ENCODE data around the gene LEMD1. TPM values are rescaled to one million over a fixed set of nuclear protein-coding genes. Genes with fewer than 3 reads are reported as not detected.
"Not testable (repeated sequence)": the region's sequence is repeated elsewhere in the genome, so short reads cannot be mapped to it uniquely, and the experiment has no call there.

Gene LEMD1
- total and polyA plus RNA-seq, 4 donors: not detected

GRCh38 chr1:205404484-205404883, 17.4 kb downstream of the LEMD1 start:
- H3K4me3 ChIP-seq (ENCODE audit: low read length in 2 of 2); H3K4me1 ChIP-seq (ENCODE audit: control insufficient read depth in 1 of 2, insufficient read depth in 2 of 2, low read length in 2 of 2); H3K9me3 ChIP-seq (ENCODE audit: control insufficient read depth, low read length); DNase-seq; H3K36me3 ChIP-seq (ENCODE audit: control insufficient read depth in 1 of 2, insufficient read depth in 2 of 2, low read length in 1 of 2); H3K27ac ChIP-seq (ENCODE audit: low read depth in 1 of 2, low read length in 2 of 2); intact Hi-C loops (cut with DNase I); ATAC-seq (ENCODE audit: low FRiP score); H3K27me3 ChIP-seq (ENCODE audit: control insufficient read depth in 1 of 2, insufficient read depth in 2 of 2, low read length in 1 of 2): not testable (repeated sequence)
- 75 to 87% methylated on average over 1 of the region's 3 CpGs for WGBS, 2 donors

GRCh38 chr1:205398586-205398985, 23.3 kb downstream of the LEMD1 start:
- Histone ChIP-seq H3K4me3 (ENCODE audit: low read length in 2 of 2) (no peak overlapping the region), H3K36me3 (ENCODE audit: control insufficient read depth in 1 of 2, insufficient read depth in 2 of 2, low read length in 1 of 2) (no peaks in the 10 kb centered on the region), H3K27me3 (ENCODE audit: control insufficient read depth in 1 of 2, insufficient read depth in 2 of 2, low read length in 1 of 2) (no peaks in the 10 kb centered on the region), H3K27ac (ENCODE audit: low read depth in 1 of 2, low read length in 2 of 2) (no peak overlapping the region), H3K4me1 (ENCODE audit: control insufficient read depth in 1 of 2, insufficient read depth in 2 of 2, low read length in 2 of 2) (no peaks in the 10 kb centered on the region), H3K9me3 (ENCODE audit: control insufficient read depth, low read length) (no peaks in the 10 kb centered on the region)
- intact Hi-C loops (cut with DNase I): loop anchor here (5.0 kb wide), 2 partner anchors 89 to 124 kb away; no protein-coding TSS in a partner anchor
- ATAC-seq (ENCODE audit: low FRiP score) (no peak), DNase-seq (no peak)
- WGBS, 2 donors: 97 to 100% methylated on average over 4 of the region's 4 CpGs

- Histone ChIP-seq H3K36me3 (ENCODE audit: control insufficient read depth in 1 of 2, insufficient read depth in 2 of 2, low read length in 1 of 2) (no peaks in the 10 kb centered on the region), H3K27me3 (ENCODE audit: control insufficient read depth in 1 of 2, insufficient read depth in 2 of 2, low read length in 1 of 2) (no peaks in the 10 kb centered on the region), H3K9me3 (ENCODE audit: control insufficient read depth, low read length) (no peaks in the 10 kb centered on the region), H3K4me1 (ENCODE audit: control insufficient read depth in 1 of 2, insufficient read depth in 2 of 2, low read length in 2 of 2) (no peaks in the 10 kb centered on the region), H3K4me3 (ENCODE audit: low read length in 2 of 2) (no peak overlapping the region), H3K27ac (ENCODE audit: low read depth in 1 of 2, low read length in 2 of 2) (no peak overlapping the region)
- 9 to 11% methylated on average over 6 of the region's 6 CpGs for WGBS, 2 donors
- ATAC-seq (ENCODE audit: low FRiP score): no peak
- DNase-seq: no peak
- intact Hi-C loops (cut with DNase I): loop anchor here (5.0 kb wide), 2 partner anchors 90 to 125 kb away; no protein-coding TSS in a partner anchor
Observed at GRCh38 chr1:205396967-205397616, 24.8 kb downstream of the LEMD1 start.

- intact Hi-C loops (cut with DNase I): loop anchor here (5.0 kb wide), 2 partner anchors 92 to 127 kb away; no protein-coding TSS in a partner anchor
- no peak overlapping the region for H3K27ac ChIP-seq (ENCODE audit: low read depth in 1 of 2, low read length in 2 of 2)
- no peak overlapping the region for H3K4me3 ChIP-seq (ENCODE audit: low read length in 2 of 2)
- H3K9me3 ChIP-seq (ENCODE audit: control insufficient read depth, low read length): no peaks in the 10 kb centered on the region
- no peak for DNase-seq
- WGBS, 2 donors: 77 to 84% methylated on average over 3 of the region's 3 CpGs
- no peak for ATAC-seq (ENCODE audit: low FRiP score)
- H3K27me3 ChIP-seq (ENCODE audit: control insufficient read depth in 1 of 2, insufficient read depth in 2 of 2, low read length in 1 of 2): no peaks in the 10 kb centered on the region
- H3K36me3 ChIP-seq (ENCODE audit: control insufficient read depth in 1 of 2, insufficient read depth in 2 of 2, low read length in 1 of 2): no peaks in the 10 kb centered on the region
- H3K4me1 ChIP-seq (ENCODE audit: control insufficient read depth in 1 of 2, insufficient read depth in 2 of 2, low read length in 2 of 2): no peaks in the 10 kb centered on the region
Observed at GRCh38 chr1:205395616-205396015, 26.2 kb downstream of the LEMD1 start.

- intact Hi-C loops (cut with DNase I): no loop called here
- DNase-seq: no peak
- no peaks in the 10 kb centered on the region for H3K9me3 ChIP-seq (ENCODE audit: control insufficient read depth, low read length)
- H3K4me3 ChIP-seq (ENCODE audit: low read length in 2 of 2): no peak overlapping the region
- H3K27ac ChIP-seq (ENCODE audit: low read depth in 1 of 2, low read length in 2 of 2): no peak overlapping the region
- ATAC-seq (ENCODE audit: low FRiP score): no peak
- H3K27me3 ChIP-seq (ENCODE audit: control insufficient read depth in 1 of 2, insufficient read depth in 2 of 2, low read length in 1 of 2): no peaks in the 10 kb centered on the region
- no peaks in the 10 kb centered on the region for H3K4me1 ChIP-seq (ENCODE audit: control insufficient read depth in 1 of 2, insufficient read depth in 2 of 2, low read length in 2 of 2)
- no peaks in the 10 kb centered on the region for H3K36me3 ChIP-seq (ENCODE audit: control insufficient read depth in 1 of 2, insufficient read depth in 2 of 2, low read length in 1 of 2)
- WGBS, 2 donors: 90 to 94% methylated on average over 1 of the region's 1 CpG
Observed at GRCh38 chr1:205392650-205393049, 29.2 kb downstream of the LEMD1 start.

GRCh38 chr1:205391386-205391785, 30.5 kb downstream of the LEMD1 start:
- WGBS, 2 donors: 91 to 92% methylated on average over 7 of the region's 7 CpGs
- intact Hi-C loops (cut with DNase I): no loop called here

GRCh38 chr1:205387845-205388244, 34.0 kb downstream of the LEMD1 start:
- intact Hi-C loops (cut with DNase I): no loop called here
- H3K4me1 ChIP-seq (ENCODE audit: control insufficient read depth in 1 of 2, insufficient read depth in 2 of 2, low read length in 2 of 2): no peaks in the 10 kb centered on the region
- H3K27me3 ChIP-seq (ENCODE audit: control insufficient read depth in 1 of 2, insufficient read depth in 2 of 2, low read length in 1 of 2): no peaks in the 10 kb centered on the region
- DNase-seq (no peak), ATAC-seq (ENCODE audit: low FRiP score) (no peak)
- 92 to 94% methylated on average over 2 of the region's 2 CpGs for WGBS, 2 donors
- H3K36me3 ChIP-seq (ENCODE audit: control insufficient read depth in 1 of 2, insufficient read depth in 2 of 2, low read length in 1 of 2): no peaks in the 10 kb centered on the region
- no peaks in the 10 kb centered on the region for H3K9me3 ChIP-seq (ENCODE audit: control insufficient read depth, low read length)
- H3K27ac ChIP-seq (ENCODE audit: low read depth in 1 of 2, low read length in 2 of 2): no peak overlapping the region
- H3K4me3 ChIP-seq (ENCODE audit: low read length in 2 of 2): no peak overlapping the region

More at GRCh38 chr1:205391386-205391785, 30.5 kb downstream of the LEMD1 start:
- no peaks in the 10 kb centered on the region for H3K9me3 ChIP-seq (ENCODE audit: control insufficient read depth, low read length)
- H3K4me1 ChIP-seq (ENCODE audit: control insufficient read depth in 1 of 2, insufficient read depth in 2 of 2, low read length in 2 of 2): no peaks in the 10 kb centered on the region
- no peaks in the 10 kb centered on the region for H3K36me3 ChIP-seq (ENCODE audit: control insufficient read depth in 1 of 2, insufficient read depth in 2 of 2, low read length in 1 of 2)
- no peak overlapping the region for H3K4me3 ChIP-seq (ENCODE audit: low read length in 2 of 2)
- no peak for ATAC-seq (ENCODE audit: low FRiP score)
- no peak overlapping the region for H3K27ac ChIP-seq (ENCODE audit: low read depth in 1 of 2, low read length in 2 of 2)
- H3K27me3 ChIP-seq (ENCODE audit: control insufficient read depth in 1 of 2, insufficient read depth in 2 of 2, low read length in 1 of 2): no peaks in the 10 kb centered on the region
- DNase-seq: no peak

GRCh38 chr1:205382990-205383389, 38.9 kb downstream of the LEMD1 start:
- H3K27me3 ChIP-seq (ENCODE audit: control insufficient read depth in 1 of 2, insufficient read depth in 2 of 2, low read length in 1 of 2); H3K36me3 ChIP-seq (ENCODE audit: control insufficient read depth in 1 of 2, insufficient read depth in 2 of 2, low read length in 1 of 2); H3K4me3 ChIP-seq (ENCODE audit: low read length in 2 of 2); intact Hi-C loops (cut with DNase I); H3K9me3 ChIP-seq (ENCODE audit: control insufficient read depth, low read length); DNase-seq; ATAC-seq (ENCODE audit: low FRiP score); H3K27ac ChIP-seq (ENCODE audit: low read depth in 1 of 2, low read length in 2 of 2); H3K4me1 ChIP-seq (ENCODE audit: control insufficient read depth in 1 of 2, insufficient read depth in 2 of 2, low read length in 2 of 2): not testable (repeated sequence)
- WGBS, 2 donors: 88% methylated on average over 3 of the region's 3 CpGs

- ATAC-seq (ENCODE audit: low FRiP score) (no peak), DNase-seq (no peak)
- H3K27me3 ChIP-seq (ENCODE audit: control insufficient read depth in 1 of 2, insufficient read depth in 2 of 2, low read length in 1 of 2): no peaks in the 10 kb centered on the region
- 79 to 82% methylated on average over 4 of the region's 4 CpGs for WGBS, 2 donors
- H3K4me1 ChIP-seq (ENCODE audit: control insufficient read depth in 1 of 2, insufficient read depth in 2 of 2, low read length in 2 of 2): no peaks in the 10 kb centered on the region
- H3K4me3 ChIP-seq (ENCODE audit: low read length in 2 of 2): no peak overlapping the region
- H3K9me3 ChIP-seq (ENCODE audit: control insufficient read depth, low read length): no peaks in the 10 kb centered on the region
- intact Hi-C loops (cut with DNase I): no loop called here
- no peaks in the 10 kb centered on the region for H3K36me3 ChIP-seq (ENCODE audit: control insufficient read depth in 1 of 2, insufficient read depth in 2 of 2, low read length in 1 of 2)
- H3K27ac ChIP-seq (ENCODE audit: low read depth in 1 of 2, low read length in 2 of 2): no peak overlapping the region
Observed at GRCh38 chr1:205382561-205382960, 39.3 kb downstream of the LEMD1 start.

All from aorta (tissue), 5 donors.